Renal pelvis (tissue), 4 donors: Measurements from ENCODE around the gene SPIRE1. TPM values are rescaled to one million over a fixed set of nuclear protein-coding genes. Genes with fewer than 3 reads are reported as not detected.

Source experiments
- DNase-seq: peaks from one replicate; pipeline ENCODE4 v3.0.0-alpha.2; 2013
- polyA plus RNA-seq, 3 donors: library from polyadenylated mRNA; unstranded; fragments of 120-200 nt; gene quantifications; one replicate each; pipeline ENCODE4 v1.2.1, GENCODE V29; 2013; ENCODE audit not compliant: insufficient read length in 3 of 3

The SPIRE1 gene
- polyA plus RNA-seq, 3 donors = 31.6 to 35.6 (median 35.0) TPM

GRCh38 chr18:12455496-12455895 lies 202.4 kb downstream of the SPIRE1 start:
- DNase-seq = peak; percentile 54

GRCh38 chr18:12452784-12453183 lies 205.1 kb downstream of the SPIRE1 start:
- no peak for DNase-seq

DNA sequence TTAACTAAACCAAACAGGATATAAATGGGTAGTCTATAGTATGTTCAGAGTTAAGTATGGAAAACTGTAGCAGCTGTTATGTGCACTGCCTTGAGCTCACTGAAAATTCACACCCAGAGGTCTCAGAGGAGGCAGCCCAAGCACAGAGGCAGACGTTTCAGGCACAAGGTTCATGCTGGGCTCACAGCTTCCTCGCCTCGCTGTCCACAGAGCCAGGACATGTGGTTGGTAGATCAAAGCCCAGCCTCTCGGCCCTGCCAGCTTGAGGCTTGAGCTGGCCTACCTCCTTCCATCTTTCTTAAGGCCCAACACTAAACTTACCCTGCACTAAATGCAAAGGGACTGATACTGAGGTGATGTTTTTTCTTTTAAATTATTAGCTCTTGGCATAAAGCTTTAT lies 206.5 kb downstream of the SPIRE1 start:
- no peak for DNase-seq

- DNase-seq = no peak
These were observed 208.7 kb downstream of the SPIRE1 start for GRCh38 chr18:12449051-12449785.

- no peak for DNase-seq
These were observed 212.4 kb downstream of the SPIRE1 start for GRCh38 chr18:12445554-12445953.

DNA sequence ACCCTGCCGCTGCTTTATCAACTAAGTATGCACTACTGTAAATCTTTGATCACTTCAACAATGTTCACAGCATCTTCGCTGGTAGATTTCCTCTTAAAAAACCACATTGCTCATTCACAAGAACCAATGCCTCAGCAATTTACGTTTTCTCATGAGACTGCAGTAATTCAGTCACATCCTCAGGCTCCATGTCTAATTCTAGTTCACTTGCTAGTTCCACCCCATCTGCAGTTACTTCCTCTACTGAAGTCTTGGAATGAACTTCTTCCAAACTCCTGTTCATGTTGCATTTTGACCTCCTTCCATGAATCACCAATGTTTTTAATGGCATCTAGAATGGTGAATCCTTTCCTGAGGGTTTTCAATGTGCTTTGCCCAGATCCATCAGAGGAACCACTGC lies 214.4 kb downstream of the SPIRE1 start:
- no peak for DNase-seq

DNA sequence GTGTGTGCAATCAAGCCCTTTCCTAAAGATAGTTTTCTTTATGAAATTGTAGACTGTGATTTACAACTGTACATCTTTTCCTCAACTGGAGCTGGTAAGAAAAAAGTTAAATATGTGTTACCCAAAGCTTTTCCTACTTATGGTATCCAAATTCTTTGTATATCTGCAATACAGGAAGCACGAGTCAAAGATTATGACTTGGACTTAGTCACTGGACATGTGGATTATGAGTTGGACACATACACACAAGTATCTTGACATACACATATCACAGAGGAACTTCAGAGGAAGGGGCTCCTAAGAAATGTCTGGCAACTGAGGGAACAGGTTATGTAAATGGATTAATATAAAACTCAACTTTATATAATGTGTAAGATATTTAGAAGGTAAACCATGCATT lies 215.0 kb downstream of the SPIRE1 start:
- DNase-seq = no peak

DNA sequence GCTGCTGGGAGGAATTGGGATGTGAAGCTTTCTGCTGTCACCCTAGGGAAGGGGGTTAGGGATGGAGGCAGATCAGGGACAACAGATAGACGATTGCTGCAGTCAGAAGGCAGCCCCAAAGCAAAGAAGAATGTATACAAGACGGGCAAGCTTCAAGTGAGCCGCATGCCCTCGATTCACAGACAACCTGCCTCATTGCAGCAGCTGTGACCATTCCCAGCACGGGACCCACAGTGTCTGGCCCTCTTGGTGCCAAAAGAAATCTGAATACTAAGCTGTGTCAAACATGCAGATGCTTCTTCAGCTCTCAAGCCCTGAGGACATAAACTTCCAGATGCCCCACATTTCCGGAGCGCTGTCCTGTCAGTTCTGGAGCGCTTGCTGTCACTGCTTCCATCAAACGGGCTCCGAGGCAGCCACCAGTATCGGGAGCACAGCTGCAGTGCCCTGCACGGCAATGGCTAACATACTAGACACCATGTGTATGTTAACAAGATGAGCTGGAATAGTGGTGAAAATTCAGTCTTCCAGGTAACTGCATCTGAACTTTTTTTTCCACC lies 216.4 kb downstream of the SPIRE1 start:
- no peak for DNase-seq

GRCh38 chr18:12438257-12438656 lies 219.7 kb downstream of the SPIRE1 start:
- DNase-seq = no peak

GRCh38 chr18:12435867-12436266 lies 222.0 kb downstream of the SPIRE1 start:
- no peak for DNase-seq

- no peak for DNase-seq
These were observed 223.4 kb downstream of the SPIRE1 start for GRCh38 chr18:12434541-12434929.

DNA sequence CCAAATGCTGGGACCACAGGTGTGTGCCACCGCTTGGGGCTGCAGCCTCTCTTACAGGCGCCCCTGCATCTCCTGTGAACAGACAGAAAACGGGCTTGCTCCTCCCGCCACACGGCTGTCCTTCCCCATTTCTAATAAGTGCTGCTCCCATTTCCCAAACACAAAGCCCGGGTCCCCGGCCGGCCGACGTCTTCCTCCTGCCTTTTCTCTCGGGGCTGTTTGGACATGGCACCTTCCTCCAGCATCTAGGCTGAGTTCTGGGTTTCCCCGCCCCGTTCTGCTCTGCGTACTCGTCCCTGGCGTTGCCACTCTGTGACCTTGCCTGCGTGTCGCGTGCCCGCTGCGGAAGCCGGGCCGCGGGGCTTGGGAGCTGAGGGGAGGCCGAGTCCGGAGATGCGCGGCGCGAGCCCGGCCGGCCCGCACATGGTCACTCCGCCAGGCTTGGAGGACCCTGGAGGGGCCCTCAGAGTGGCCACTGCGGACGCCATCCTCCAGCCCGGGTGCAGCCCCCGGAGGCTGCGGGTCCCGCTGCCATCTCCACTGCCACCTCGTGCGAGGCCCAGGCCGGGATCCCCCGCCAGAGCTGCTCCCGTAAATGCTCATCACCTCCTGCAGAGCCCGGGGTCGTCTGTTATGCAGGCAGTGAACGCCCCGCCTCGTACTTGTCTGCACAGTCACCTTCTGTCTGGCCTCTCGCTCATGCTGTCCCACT lies 223.9 kb downstream of the SPIRE1 start:
- DNase-seq = no peak

GRCh38 chr18:12432881-12433280 lies 225.0 kb downstream of the SPIRE1 start:
- DNase-seq = no peak

DNA sequence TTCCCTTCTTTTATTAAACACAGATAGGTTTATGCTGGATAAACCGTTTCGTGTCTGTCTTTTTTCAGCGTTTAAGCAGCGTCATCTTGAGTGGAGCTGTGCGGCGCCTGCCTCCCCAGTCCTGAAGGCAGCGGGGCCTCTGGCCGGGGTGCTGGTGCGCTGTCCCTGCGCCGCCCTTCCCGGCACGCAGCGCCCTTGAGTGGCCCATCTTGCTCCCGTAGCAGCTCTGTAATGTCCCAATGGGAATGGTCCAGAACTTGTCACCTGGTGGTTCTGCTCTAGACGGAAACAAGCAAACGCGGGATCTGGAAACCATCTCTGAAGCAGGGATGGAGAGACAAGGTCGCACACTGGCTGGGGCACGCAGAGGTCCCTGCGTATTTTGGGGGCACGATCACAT lies 225.7 kb downstream of the SPIRE1 start:
- no peak for DNase-seq

GRCh38 chr18:12431561-12431960 lies 226.3 kb downstream of the SPIRE1 start:
- DNase-seq = no peak

DNA sequence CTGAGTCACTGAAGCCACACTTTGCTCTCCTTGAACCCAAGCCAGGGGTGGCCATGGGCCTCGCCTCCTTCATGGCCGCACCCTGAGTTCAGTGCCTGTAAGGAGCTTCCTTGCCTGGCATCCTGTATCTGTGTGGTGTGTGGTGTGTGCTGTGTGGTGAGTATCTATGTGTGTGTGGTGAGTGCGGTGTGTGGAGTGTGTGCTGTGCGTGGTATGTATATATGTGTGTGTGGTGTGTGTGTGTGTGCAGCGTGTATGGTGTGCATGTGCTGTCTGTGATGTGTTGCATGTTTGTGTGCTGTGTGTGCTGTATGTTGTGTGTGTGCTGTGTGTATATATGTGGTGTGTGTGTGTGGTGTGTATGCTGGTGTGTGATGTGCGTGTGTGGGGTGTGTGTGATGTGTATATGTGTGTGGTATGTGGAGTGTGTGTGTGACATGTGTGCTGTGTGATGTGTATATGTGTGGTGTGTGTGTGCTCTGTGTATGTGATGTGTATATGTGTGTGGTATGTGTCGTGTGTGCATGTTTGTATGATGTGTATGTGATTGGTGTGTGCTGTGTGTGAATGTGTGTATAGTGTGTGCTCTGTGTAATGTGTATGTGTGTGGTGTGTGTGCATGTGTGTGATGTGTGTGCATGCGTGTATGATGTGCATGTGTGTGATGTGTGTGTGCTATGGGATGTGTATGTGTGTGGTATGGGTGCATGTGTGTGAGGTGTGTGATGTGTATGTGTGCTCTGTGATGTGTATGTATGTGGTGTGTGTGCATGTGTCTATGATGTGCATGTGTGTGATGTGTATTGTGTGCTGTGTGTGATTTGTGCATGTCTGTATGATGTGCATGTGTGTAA lies 227.5 kb downstream of the SPIRE1 start:
- DNase-seq = no peak

DNA sequence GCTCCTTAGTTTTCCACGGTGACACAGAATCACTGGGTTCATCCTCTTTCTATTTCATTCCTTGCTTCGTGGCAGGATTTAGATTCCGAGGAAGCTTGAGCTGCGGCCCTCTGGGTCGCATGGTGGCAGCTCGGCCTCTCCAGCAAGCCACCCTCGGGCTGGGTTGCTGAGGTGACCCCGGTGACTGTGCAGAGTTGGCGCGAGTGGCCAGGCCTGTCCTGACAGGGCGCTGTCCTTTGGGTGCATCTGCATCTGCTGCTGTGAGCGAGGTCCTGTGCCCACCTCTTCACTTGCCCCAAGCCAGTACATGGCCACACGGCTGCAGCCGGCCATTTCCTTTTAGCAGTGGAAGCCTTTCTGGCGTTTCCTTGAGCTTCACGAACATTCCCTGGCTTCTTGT lies 228.4 kb downstream of the SPIRE1 start:
- no peak for DNase-seq

- DNase-seq = no peak
These were observed 229.0 kb downstream of the SPIRE1 start for GRCh38 chr18:12428923-12429322.

DNA sequence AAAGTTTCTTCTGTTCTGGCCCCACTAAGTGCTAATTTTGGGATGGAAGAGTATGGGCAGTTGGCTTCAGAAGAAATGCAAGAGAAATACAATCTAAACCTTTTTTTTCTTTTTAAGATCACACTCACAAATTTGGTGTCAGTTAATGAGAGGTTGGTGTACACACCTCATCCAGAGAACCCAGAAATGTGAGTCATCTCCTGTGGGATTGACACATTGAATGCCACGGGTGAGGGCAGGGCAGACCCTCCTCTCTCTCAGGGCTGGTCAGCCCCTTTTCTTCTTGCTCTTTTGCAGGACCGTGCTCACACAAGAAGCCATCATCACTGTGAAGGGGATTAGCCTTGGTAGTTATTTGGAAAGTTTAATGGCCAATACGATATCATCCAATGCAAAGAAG lies 231.0 kb downstream of the SPIRE1 start:
- DNase-seq = no peak

DNA sequence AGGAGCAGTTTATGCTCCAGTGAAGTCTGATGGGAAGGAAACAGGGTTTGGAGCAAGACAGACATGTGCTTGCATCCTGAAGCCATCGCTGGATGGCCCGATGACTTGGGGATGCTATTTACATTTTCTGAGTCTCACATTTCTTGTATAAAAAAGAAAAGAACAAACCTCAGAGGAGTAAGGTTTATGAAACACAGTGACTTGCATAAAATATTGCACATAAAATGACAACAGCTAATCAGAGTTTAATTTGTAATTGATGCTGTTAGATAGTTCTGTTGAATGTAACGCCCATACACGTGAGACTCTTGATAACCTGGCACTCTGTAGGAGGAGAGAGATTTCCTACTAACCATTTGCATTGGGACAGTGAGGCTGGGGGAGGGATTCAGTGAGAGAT lies 233.7 kb downstream of the SPIRE1 start:
- DNase-seq = no peak

GRCh38 chr18:12423820-12424219 lies 234.1 kb downstream of the SPIRE1 start:
- no peak for DNase-seq

DNA sequence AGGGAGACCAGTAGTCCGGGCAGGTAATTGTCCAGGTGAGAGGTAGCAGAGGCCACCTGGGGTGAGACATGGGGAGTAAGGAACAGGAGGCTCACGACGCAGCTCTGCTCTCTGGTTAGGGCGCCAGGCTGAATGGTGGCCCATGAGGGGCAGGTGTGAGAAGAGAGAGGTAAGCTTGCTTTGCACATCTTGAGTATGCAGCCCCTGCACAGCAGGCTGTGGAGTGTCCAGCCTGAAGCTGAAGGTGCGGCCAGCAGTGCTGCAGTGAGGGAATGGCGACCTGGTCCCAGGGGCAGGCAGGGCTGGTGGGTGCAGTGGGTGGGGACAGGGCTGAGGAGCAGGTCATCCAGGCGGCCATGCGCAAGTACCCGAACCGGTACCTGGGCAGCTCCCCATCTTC lies 234.5 kb downstream of the SPIRE1 start:
- DNase-seq = no peak
